SK-N-SH treated with all-trans-retinoic acid at 6 μM for 48 hours (cell line): ENCODE data around the gene CDC26.

Experiments used
- ATAC-seq: fragments of 200-7000 bp; cut with Tn5 transposase; 3 replicates; pipeline ENCODE4 v1.9.1; 2020; ENCODE audit warnings: mild to moderate bottlenecking, moderate library complexity
- ARNTL ChIP-seq: fragments of 450-650 bp; formaldehyde crosslinking; IDR thresholded peaks from 2 replicates; pipeline ENCODE4 v1.5.0; 2020; ENCODE audit warnings: low read depth, mild to moderate bottlenecking, moderate library complexity, borderline replicate concordance
- BACH2 ChIP-seq: fragments of 250-450 bp; sonication (Bioruptor Pico); IDR thresholded peaks from 2 replicates; pipeline ENCODE4 v1.9.0; 2021; ENCODE audit warnings: mild to moderate bottlenecking, borderline replicate concordance
- CSDC2 ChIP-seq: fragments of 250-450 bp; sonication (Bioruptor Pico); IDR thresholded peaks from 2 replicates; pipeline ENCODE4 v1.5.0; 2020; ENCODE audit warnings: mild to moderate bottlenecking, moderate library complexity
- ESRRG ChIP-seq: fragments of 250-450 bp; sonication (Bioruptor Pico); IDR thresholded peaks from 2 replicates; pipeline ENCODE4 v1.6.1; 2021; ENCODE audit warnings: mild to moderate bottlenecking
- GLIS3 ChIP-seq: fragments of 250-450 bp; sonication (Bioruptor Pico); IDR thresholded peaks from 2 replicates; pipeline ENCODE4 v1.5.0; 2020; ENCODE audit warnings: mild to moderate bottlenecking, moderate library complexity
- ISL1 ChIP-seq: fragments of 250-450 bp; sonication (Bioruptor Pico); IDR thresholded peaks from 2 replicates; pipeline ENCODE4 v2.1.2; 2022; ENCODE audit warnings: mild to moderate bottlenecking, moderate library complexity
- OSR1 ChIP-seq: fragments of 250-450 bp; sonication (Bioruptor Pico); IDR thresholded peaks from 2 replicates; pipeline ENCODE4 v1.8.0; 2022; ENCODE audit warnings: moderate library complexity, mild to moderate bottlenecking, inconsistent platforms
- PPARA ChIP-seq: fragments of 250-450 bp; sonication (Bioruptor Pico); IDR thresholded peaks from 2 replicates; pipeline ENCODE4 v1.5.0; 2020; ENCODE audit warnings: mild to moderate bottlenecking, borderline replicate concordance
- RARB ChIP-seq: fragments of 250-450 bp; sonication (Bioruptor Pico); IDR thresholded peaks from 2 replicates; pipeline ENCODE4 v1.8.0; 2021; ENCODE audit warnings: mild to moderate bottlenecking, moderate library complexity
- SNAI2 ChIP-seq: fragments of 250-450 bp; sonication (Bioruptor Pico); IDR thresholded peaks from 2 replicates; pipeline ENCODE4 v1.5.0; 2020; ENCODE audit warnings: mild to moderate bottlenecking, moderate library complexity
- TCF4 ChIP-seq: fragments of 250-450 bp; sonication (Bioruptor Pico); IDR thresholded peaks from 2 replicates; pipeline ENCODE4 v1.8.0; 2021; ENCODE audit warnings: mild to moderate bottlenecking, moderate library complexity, borderline replicate concordance
- TOX ChIP-seq: fragments of 250-450 bp; sonication (Bioruptor Pico); IDR thresholded peaks from 2 replicates; pipeline ENCODE4 v1.8.0; 2021; ENCODE audit warnings: mild to moderate bottlenecking, moderate library complexity, borderline replicate concordance
- ZC3H10 ChIP-seq: fragments of 250-450 bp; sonication (Bioruptor Pico); IDR thresholded peaks from 2 replicates; pipeline ENCODE4 v1.5.1; 2021; ENCODE audit warnings: mild to moderate bottlenecking, moderate library complexity
- ZFP30 ChIP-seq: fragments of 450-650 bp; formaldehyde crosslinking; IDR thresholded peaks from 2 replicates; pipeline ENCODE4 v1.5.0; 2022; ENCODE audit warnings: mild to moderate bottlenecking, moderate library complexity
- ZNF565 ChIP-seq: fragments of 450-650 bp; formaldehyde crosslinking; conservative IDR thresholded peaks from 2 replicates; pipeline ENCODE4 v1.5.0; 2020; ENCODE audit warnings: low read depth, mild to moderate bottlenecking, moderate library complexity
- ZNF70 ChIP-seq: fragments of 450-650 bp; formaldehyde crosslinking; IDR thresholded peaks from 2 replicates; pipeline ENCODE4 v1.5.0; 2020; ENCODE audit warnings: mild to moderate bottlenecking, moderate library complexity
- ZNF8 ChIP-seq: fragments of 450-650 bp; formaldehyde crosslinking; IDR thresholded peaks from 2 replicates; pipeline ENCODE4 v1.5.0; 2020; ENCODE audit warnings: mild to moderate bottlenecking, moderate library complexity
- TF ChIP-seq, protein P1 (sequence below): fragments of 250-450 bp; sonication (Bioruptor Pico); IDR thresholded peaks from 2 replicates; pipeline ENCODE4 v1.8.0; 2020; ENCODE audit warnings: mild to moderate bottlenecking, moderate library complexity, borderline replicate concordance
- TF ChIP-seq, protein P2 (sequence below): fragments of 250-450 bp; sonication (Bioruptor Pico); IDR thresholded peaks from 2 replicates; pipeline ENCODE4 v1.5.0; 2020; ENCODE audit warnings: mild to moderate bottlenecking, moderate library complexity
- TF ChIP-seq, protein P3 (sequence below): fragments of 250-450 bp; sonication (Bioruptor Pico); IDR thresholded peaks from 2 replicates; pipeline ENCODE4 v1.5.1; 2021; ENCODE audit warnings: mild to moderate bottlenecking, moderate library complexity
- TF ChIP-seq, protein P4 (sequence below): fragments of 250-450 bp; sonication (Bioruptor Pico); IDR thresholded peaks from 2 replicates; pipeline ENCODE4 v1.8.0; 2021; ENCODE audit warnings: low read depth, mild to moderate bottlenecking, moderate library complexity, borderline replicate concordance

Gene CDC26

DNA sequence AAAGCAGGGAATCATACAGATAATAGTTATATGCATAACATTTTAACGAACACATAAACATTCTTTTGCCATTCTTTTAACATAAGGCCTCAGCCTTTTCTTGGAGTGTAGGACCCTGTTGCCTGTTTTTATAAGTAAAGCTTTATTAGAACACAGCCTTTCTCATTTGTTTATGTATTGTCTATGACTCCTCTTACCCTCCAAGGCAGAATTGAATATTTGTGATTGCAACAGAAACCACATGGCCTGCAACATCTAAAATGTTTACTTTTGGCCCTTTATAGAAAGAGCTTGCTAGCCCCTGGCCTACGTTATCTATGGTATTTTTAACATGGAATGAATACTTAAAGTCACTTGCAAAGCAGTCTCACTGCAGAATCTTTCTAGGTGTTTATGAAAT lies 51.4 kb downstream of the CDC26 start (continued):
- TF ChIP-seq, protein P1, sequence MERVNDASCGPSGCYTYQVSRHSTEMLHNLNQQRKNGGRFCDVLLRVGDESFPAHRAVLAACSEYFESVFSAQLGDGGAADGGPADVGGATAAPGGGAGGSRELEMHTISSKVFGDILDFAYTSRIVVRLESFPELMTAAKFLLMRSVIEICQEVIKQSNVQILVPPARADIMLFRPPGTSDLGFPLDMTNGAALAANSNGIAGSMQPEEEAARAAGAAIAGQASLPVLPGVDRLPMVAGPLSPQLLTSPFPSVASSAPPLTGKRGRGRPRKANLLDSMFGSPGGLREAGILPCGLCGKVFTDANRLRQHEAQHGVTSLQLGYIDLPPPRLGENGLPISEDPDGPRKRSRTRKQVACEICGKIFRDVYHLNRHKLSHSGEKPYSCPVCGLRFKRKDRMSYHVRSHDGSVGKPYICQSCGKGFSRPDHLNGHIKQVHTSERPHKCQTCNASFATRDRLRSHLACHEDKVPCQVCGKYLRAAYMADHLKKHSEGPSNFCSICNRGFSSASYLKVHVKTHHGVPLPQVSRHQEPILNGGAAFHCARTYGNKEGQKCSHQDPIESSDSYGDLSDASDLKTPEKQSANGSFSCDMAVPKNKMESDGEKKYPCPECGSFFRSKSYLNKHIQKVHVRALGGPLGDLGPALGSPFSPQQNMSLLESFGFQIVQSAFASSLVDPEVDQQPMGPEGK (CRISPR knock-in tag) = no peak
- TF ChIP-seq, protein P2, sequence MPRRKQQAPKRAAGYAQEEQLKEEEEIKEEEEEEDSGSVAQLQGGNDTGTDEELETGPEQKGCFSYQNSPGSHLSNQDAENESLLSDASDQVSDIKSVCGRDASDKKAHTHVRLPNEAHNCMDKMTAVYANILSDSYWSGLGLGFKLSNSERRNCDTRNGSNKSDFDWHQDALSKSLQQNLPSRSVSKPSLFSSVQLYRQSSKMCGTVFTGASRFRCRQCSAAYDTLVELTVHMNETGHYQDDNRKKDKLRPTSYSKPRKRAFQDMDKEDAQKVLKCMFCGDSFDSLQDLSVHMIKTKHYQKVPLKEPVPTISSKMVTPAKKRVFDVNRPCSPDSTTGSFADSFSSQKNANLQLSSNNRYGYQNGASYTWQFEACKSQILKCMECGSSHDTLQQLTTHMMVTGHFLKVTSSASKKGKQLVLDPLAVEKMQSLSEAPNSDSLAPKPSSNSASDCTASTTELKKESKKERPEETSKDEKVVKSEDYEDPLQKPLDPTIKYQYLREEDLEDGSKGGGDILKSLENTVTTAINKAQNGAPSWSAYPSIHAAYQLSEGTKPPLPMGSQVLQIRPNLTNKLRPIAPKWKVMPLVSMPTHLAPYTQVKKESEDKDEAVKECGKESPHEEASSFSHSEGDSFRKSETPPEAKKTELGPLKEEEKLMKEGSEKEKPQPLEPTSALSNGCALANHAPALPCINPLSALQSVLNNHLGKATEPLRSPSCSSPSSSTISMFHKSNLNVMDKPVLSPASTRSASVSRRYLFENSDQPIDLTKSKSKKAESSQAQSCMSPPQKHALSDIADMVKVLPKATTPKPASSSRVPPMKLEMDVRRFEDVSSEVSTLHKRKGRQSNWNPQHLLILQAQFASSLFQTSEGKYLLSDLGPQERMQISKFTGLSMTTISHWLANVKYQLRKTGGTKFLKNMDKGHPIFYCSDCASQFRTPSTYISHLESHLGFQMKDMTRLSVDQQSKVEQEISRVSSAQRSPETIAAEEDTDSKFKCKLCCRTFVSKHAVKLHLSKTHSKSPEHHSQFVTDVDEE (CRISPR knock-in tag) = no peak

DNA sequence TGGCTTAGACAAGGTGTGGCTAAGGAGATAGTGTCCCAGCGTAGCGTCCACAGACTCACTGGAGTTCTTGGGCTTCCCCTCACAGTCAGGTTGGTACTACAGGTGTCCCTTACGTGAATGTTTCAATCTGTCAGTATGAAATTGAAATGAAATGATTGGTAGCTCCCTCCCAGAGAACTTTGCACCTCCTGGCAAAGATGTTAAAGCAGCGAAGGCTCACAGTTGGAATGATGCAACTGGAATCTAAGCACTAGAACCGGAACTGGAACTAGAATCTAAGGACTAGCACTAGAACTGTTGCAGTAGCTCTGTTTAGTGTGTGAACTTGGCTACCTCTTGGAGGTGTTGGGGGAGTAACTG lies 52.9 kb downstream of the CDC26 start:
- ATAC-seq = no peak; the same call in 2 of the 3 replicates

DNA sequence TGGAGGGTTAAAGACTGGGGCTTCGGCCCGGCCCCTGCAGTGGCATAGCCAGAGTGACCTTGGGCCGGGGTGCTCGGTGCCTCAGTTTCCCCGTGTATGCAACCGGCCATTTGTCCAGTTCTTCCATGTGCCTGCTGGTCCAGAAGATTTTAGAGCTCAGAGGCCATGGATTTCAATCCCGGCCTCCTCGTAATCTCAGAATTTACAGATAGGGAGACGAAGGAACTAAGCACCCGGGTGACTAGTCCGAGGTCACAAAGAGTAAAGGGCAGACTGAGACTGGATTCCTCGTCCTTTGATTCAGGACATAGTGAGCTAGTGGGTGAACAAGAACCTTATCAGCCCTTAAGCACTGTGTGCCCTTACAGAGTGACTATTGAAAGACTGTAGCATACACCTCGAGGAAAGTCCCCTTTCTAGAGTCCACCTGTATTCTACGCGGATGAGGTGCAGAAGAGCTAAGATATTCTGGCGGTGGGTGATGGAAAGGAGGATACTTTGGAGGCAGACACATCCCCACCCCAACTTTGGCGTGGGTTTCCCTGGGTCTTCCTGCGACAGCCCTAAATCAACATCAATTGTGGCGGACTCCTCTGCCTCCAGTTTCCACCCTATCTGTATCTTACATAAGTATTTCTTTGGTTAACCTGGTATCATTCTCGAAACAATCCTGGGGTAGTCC lies 53.4 kb downstream of the CDC26 start:
- peak; percentile 44 for ATAC-seq
- TF ChIP-seq ISL1 (CRISPR knock-in tag) (no peak), TOX (CRISPR knock-in tag) (no peak), BACH2 (CRISPR knock-in tag) (no peak), RARB (CRISPR knock-in tag) (no peak), ESRRG (no peak), SNAI2 (no peak), ZNF565 (no peak), ZC3H10 (CRISPR knock-in tag) (no peak), PPARA (CRISPR knock-in tag) (no peak), ZNF8 (no peak), OSR1 (CRISPR knock-in tag) (no peak), ZNF70 (CRISPR knock-in tag) (no peak), TCF4 (no peak)
- TF ChIP-seq, protein P3, sequence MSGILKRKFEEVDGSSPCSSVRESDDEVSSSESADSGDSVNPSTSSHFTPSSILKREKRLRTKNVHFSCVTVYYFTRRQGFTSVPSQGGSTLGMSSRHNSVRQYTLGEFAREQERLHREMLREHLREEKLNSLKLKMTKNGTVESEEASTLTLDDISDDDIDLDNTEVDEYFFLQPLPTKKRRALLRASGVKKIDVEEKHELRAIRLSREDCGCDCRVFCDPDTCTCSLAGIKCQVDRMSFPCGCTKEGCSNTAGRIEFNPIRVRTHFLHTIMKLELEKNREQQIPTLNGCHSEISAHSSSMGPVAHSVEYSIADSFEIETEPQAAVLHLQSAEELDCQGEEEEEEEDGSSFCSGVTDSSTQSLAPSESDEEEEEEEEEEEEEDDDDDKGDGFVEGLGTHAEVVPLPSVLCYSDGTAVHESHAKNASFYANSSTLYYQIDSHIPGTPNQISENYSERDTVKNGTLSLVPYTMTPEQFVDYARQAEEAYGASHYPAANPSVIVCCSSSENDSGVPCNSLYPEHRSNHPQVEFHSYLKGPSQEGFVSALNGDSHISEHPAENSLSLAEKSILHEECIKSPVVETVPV (CRISPR knock-in tag) = no peak

More for the DNA sequence above, 52.9 kb downstream of the CDC26 start:
- no peak for TF ChIP-seq GLIS3 (CRISPR knock-in tag)
- TF ChIP-seq, protein P1 (CRISPR knock-in tag) = no peak
- TF ChIP-seq ZNF8 = no peak
- TF ChIP-seq ARNTL = no peak
- no peak for TF ChIP-seq ISL1 (CRISPR knock-in tag)
- no peak for TF ChIP-seq ZFP30
- TF ChIP-seq, protein P3 (CRISPR knock-in tag) = no peak
- TF ChIP-seq, protein P4, sequence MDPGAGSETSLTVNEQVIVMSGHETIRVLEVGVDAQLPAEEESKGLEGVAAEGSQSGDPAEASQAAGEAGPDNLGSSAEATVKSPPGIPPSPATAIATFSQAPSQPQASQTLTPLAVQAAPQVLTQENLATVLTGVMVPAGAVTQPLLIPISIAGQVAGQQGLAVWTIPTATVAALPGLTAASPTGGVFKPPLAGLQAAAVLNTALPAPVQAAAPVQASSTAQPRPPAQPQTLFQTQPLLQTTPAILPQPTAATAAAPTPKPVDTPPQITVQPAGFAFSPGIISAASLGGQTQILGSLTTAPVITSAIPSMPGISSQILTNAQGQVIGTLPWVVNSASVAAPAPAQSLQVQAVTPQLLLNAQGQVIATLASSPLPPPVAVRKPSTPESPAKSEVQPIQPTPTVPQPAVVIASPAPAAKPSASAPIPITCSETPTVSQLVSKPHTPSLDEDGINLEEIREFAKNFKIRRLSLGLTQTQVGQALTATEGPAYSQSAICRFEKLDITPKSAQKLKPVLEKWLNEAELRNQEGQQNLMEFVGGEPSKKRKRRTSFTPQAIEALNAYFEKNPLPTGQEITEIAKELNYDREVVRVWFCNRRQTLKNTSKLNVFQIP = no peak
- no peak for TF ChIP-seq CSDC2 (CRISPR knock-in tag)
- no peak for TF ChIP-seq TCF4
- no peak for TF ChIP-seq SNAI2
- no peak for TF ChIP-seq ZNF565
- no peak for TF ChIP-seq ZC3H10 (CRISPR knock-in tag)
- no peak for TF ChIP-seq RARB (CRISPR knock-in tag)
- no peak for TF ChIP-seq ESRRG
- TF ChIP-seq OSR1 (CRISPR knock-in tag) = no peak
- no peak for TF ChIP-seq BACH2 (CRISPR knock-in tag)
- TF ChIP-seq ZNF70 (CRISPR knock-in tag) = no peak
- no peak for TF ChIP-seq TOX (CRISPR knock-in tag)
- no peak for TF ChIP-seq PPARA (CRISPR knock-in tag)
